ENCODE data around the gene GNAI1.

The GNAI1 gene

DNA sequence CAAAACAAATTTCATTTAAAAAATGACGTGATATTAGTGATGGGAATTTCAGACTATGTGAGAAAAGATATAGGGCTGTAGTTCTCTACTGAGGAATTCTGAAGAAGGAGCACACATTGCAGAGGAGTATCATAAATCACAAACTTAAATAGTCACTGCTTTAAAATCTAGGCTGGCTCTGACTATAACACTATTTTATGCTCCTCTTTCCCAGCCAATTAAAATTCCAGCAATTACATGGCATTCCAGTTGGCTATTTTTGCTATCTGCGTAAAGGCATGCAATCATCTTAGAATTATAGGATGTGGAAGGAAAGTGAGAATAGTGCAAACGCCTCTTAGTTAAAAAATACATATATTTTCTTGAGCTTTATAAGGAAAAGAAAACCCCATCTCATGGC, 123.1 kb downstream of the GNAI1 start:
- Histone ChIP-seq H3K36me3 (ENCODE audit: control insufficient read depth in 1 of 2, insufficient read depth in 2 of 2, low read length in 2 of 2) (no peaks in the 10 kb centered on the region), H3K4me3 (ENCODE audit: low read depth in 1 of 2, low read length in 2 of 2) (no peak overlapping the region), H3K4me1 (ENCODE audit: control insufficient read depth in 1 of 2, insufficient read depth in 2 of 2, low read length in 2 of 2) (no peaks in the 10 kb centered on the region), H3K27me3 (ENCODE audit: low read depth, low read length) (no peaks in the 10 kb centered on the region), H3K9me3 (ENCODE audit: control insufficient read depth in 1 of 2, low read length in 2 of 2) (no peaks in the 10 kb centered on the region), H3K27ac (ENCODE audit: low read length) (no peak overlapping the region)

DNA sequence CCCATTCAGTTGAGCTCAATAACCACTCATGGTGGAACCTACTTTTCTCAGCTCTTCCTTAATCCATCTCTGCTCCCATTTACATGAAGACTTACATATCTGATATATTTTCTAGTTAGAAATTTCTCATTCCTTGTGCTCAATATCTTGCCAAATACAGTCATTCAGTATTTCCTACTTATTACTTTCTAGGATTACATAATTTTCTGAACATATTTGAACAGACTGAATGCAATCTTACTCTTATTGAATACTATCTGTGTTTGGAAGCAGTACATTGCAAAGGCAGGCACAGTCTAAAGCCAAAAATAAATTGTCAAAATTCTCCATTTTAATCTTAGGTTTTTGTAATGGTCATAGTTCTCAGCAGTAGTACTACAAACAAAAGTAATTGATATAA, 126.0 kb downstream of the GNAI1 start:
- H3K36me3 ChIP-seq (ENCODE audit: control insufficient read depth in 1 of 2, insufficient read depth in 2 of 2, low read length in 2 of 2): no peaks in the 10 kb centered on the region
- H3K9me3 ChIP-seq (ENCODE audit: control insufficient read depth in 1 of 2, low read length in 2 of 2): no peaks in the 10 kb centered on the region
- no peaks in the 10 kb centered on the region for H3K4me1 ChIP-seq (ENCODE audit: control insufficient read depth in 1 of 2, insufficient read depth in 2 of 2, low read length in 2 of 2)
- no peak overlapping the region for H3K4me3 ChIP-seq (ENCODE audit: low read depth in 1 of 2, low read length in 2 of 2)
- H3K27ac ChIP-seq (ENCODE audit: low read length): no peak overlapping the region
- no peaks in the 10 kb centered on the region for H3K27me3 ChIP-seq (ENCODE audit: low read depth, low read length)

DNA sequence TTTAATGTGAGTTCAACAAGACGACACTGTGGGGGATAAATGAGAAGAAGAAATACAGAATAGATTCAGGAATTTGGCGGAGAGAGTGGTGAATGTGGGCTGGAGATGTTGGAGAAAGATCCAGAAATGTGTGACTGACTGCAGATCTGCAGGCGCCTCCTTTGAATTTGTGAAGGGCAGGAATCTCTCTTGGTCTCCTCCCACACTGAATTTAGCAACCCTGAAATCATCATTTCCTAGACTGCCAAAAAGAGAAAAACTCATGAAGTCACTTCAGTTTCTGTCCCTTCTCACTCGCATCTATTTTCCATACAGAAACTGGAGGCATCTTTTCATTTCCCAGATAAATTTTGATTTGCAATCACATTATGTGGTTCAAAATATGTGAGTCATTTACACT, 128.7 kb downstream of the GNAI1 start:
- H3K36me3 ChIP-seq (ENCODE audit: control insufficient read depth in 1 of 2, insufficient read depth in 2 of 2, low read length in 2 of 2): no peaks in the 10 kb centered on the region
- no peaks in the 10 kb centered on the region for H3K27me3 ChIP-seq (ENCODE audit: low read depth, low read length)
- H3K27ac ChIP-seq (ENCODE audit: low read length): no peak overlapping the region
- H3K4me1 ChIP-seq (ENCODE audit: control insufficient read depth in 1 of 2, insufficient read depth in 2 of 2, low read length in 2 of 2): no peaks in the 10 kb centered on the region
- no peaks in the 10 kb centered on the region for H3K9me3 ChIP-seq (ENCODE audit: control insufficient read depth in 1 of 2, low read length in 2 of 2)
- H3K4me3 ChIP-seq (ENCODE audit: low read depth in 1 of 2, low read length in 2 of 2): no peak overlapping the region

DNA sequence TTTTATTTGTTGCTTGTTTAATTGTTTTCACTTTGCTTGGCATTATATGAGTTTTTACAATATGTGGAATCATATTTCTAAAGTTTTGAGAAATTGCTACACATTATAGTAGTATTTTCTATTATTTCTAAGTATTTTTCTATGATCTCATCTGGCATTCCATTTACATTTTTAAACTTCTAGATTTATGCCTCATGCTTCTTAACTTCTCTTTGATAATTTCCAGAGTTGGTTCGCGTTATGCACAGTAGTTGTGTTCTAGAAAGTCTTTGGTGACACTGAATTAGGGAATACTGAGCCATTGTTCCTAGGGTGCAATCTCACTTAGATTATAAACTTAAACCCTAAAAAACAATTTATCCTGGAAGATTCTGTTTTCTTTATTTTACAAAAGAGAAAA, 129.2 kb downstream of the GNAI1 start:
- Histone ChIP-seq H3K9me3 (ENCODE audit: control insufficient read depth in 1 of 2, low read length in 2 of 2) (no peaks in the 10 kb centered on the region), H3K27me3 (ENCODE audit: low read depth, low read length) (no peaks in the 10 kb centered on the region)

DNA sequence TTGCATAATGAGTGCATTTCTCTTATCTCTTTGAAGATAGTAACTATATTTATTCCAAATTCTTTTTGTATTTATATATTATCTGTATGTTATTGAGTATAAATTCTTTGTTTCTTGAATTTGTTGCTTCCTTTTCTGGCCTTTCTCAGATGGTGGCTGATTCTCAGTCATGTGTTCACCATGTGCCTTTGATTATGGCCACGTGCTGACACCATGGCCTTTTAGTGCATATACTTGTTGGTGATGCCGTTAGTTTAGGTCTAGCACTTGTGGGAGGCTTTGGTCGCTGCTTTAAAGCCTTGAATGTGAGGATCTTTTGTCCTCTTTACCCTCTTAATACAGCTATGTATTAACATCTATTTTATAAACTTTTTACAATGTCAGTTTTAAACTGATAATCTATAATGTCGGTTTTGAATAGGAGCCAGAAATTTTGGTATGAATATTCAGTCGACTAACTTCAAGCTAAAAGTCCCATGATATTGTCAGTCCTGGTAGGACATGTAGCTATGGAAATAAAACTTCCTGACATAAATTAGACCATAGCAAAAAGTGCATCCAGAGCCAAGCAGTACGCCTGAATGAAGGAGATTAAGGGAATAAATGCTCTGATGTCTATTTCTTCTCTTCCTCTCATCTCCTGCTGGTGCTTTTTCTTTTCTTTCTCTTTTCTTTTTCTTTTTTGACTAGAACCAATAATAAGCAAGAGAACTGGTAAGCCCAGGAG, 130.3 kb downstream of the GNAI1 start:
- no peaks in the 10 kb centered on the region for H3K9me3 ChIP-seq (ENCODE audit: control insufficient read depth in 1 of 2, low read length in 2 of 2)
- no peaks in the 10 kb centered on the region for H3K27me3 ChIP-seq (ENCODE audit: low read depth, low read length)
- no peaks in the 10 kb centered on the region for H3K36me3 ChIP-seq (ENCODE audit: control insufficient read depth in 1 of 2, insufficient read depth in 2 of 2, low read length in 2 of 2)
- H3K27ac ChIP-seq (ENCODE audit: low read length): no peak overlapping the region
- no peak overlapping the region for H3K4me3 ChIP-seq (ENCODE audit: low read depth in 1 of 2, low read length in 2 of 2)
- no peaks in the 10 kb centered on the region for H3K4me1 ChIP-seq (ENCODE audit: control insufficient read depth in 1 of 2, insufficient read depth in 2 of 2, low read length in 2 of 2)

More for the DNA sequence above, 129.2 kb downstream of the GNAI1 start:
- Histone ChIP-seq H3K27ac (ENCODE audit: low read length) (no peak overlapping the region), H3K4me1 (ENCODE audit: control insufficient read depth in 1 of 2, insufficient read depth in 2 of 2, low read length in 2 of 2) (no peaks in the 10 kb centered on the region), H3K36me3 (ENCODE audit: control insufficient read depth in 1 of 2, insufficient read depth in 2 of 2, low read length in 2 of 2) (no peaks in the 10 kb centered on the region), H3K4me3 (ENCODE audit: low read depth in 1 of 2, low read length in 2 of 2) (no peak overlapping the region)

DNA sequence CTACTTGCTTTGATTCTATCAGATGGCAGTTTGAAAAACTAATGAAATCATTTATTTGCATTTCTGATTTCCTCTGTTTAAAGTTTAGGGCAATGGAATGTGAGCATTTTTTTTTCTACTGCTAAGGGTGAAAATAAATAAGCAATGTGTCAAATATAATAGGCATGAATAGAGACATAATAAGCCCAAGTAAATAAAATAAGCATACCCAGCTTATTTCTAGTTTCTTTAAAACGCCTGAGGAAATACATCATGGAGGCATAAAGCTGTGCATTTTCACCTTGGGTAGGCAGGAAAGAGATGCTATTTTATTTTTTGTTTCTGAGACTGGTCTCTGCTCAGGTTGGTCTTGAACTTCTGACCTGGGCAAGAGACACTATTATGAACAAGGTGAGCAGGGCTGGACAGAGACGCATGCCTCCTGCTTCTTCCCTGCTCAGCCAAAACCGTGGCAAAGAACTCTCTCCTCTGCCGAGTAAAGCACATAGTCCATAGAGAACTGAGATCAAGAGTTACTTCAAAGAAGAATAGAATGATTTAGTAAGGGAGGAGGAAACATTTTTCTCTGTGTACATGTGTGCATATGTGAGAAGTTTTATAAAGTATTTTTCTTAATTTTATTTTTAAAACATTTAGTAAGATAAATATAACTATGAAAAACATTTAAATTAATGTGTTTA, 138.1 kb downstream of the GNAI1 start:
- Histone ChIP-seq H3K27ac (ENCODE audit: low read length) (no peak overlapping the region), H3K36me3 (ENCODE audit: control insufficient read depth in 1 of 2, insufficient read depth in 2 of 2, low read length in 2 of 2) (no peaks in the 10 kb centered on the region), H3K27me3 (ENCODE audit: low read depth, low read length) (no peaks in the 10 kb centered on the region), H3K4me1 (ENCODE audit: control insufficient read depth in 1 of 2, insufficient read depth in 2 of 2, low read length in 2 of 2) (peaks cover 0 to under 1% of the 10 kb centered on the region in 2 donors), H3K9me3 (ENCODE audit: control insufficient read depth in 1 of 2, low read length in 2 of 2) (no peaks in the 10 kb centered on the region), H3K4me3 (ENCODE audit: low read depth in 1 of 2, low read length in 2 of 2) (no peak overlapping the region)

DNA sequence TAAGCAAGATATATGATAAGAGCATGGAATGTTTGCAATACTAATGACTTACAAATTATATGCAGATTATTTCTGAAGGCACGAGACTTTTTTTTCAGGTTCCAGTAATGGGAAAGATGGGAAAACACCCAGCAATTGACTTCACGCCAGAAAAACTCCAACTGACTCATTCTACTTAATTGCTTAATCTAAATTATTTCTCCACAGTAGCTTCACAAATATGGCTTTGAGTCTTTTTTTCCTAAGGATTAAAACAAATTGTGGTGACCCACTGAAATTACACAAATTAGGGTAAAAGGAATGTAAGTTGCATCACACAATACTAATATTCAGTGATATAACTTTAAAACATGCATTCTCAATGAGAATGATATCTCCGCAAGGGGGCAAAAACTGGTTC, 138.7 kb downstream of the GNAI1 start:
- H3K27me3 ChIP-seq (ENCODE audit: low read depth, low read length): no peaks in the 10 kb centered on the region
- H3K4me3 ChIP-seq (ENCODE audit: low read depth in 1 of 2, low read length in 2 of 2): no peak overlapping the region
- H3K27ac ChIP-seq (ENCODE audit: low read length): no peak overlapping the region
- no peaks in the 10 kb centered on the region for H3K9me3 ChIP-seq (ENCODE audit: control insufficient read depth in 1 of 2, low read length in 2 of 2)
- H3K36me3 ChIP-seq (ENCODE audit: control insufficient read depth in 1 of 2, insufficient read depth in 2 of 2, low read length in 2 of 2): no peaks in the 10 kb centered on the region
- H3K4me1 ChIP-seq (ENCODE audit: control insufficient read depth in 1 of 2, insufficient read depth in 2 of 2, low read length in 2 of 2): peaks cover 0 to 5% of the 10 kb centered on the region in 2 donors

DNA sequence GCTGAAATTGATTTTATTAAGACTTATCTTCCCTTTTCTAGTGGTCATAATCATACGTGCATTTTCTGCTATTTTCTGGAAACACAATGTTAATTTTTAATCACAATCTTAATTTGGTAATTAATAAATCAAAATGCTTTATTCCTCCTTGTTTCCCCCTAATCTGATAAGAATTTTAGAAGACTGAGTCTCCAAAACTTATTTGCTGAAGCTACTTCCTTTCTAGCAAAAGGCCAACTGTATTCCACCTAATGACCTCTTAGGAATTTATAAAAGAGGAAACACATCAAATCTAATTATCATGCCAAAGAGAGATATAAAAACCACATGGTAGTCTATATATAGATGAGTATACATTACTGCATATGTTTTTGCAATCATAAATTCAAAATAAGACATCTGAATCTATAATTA, 140.6 kb downstream of the GNAI1 start:
- Histone ChIP-seq H3K4me3 (ENCODE audit: low read depth in 1 of 2, low read length in 2 of 2) (no peak overlapping the region), H3K9me3 (ENCODE audit: control insufficient read depth in 1 of 2, low read length in 2 of 2) (no peaks in the 10 kb centered on the region), H3K36me3 (ENCODE audit: control insufficient read depth in 1 of 2, insufficient read depth in 2 of 2, low read length in 2 of 2) (no peaks in the 10 kb centered on the region), H3K27ac (ENCODE audit: low read length) (no peak overlapping the region), H3K27me3 (ENCODE audit: low read depth, low read length) (no peaks in the 10 kb centered on the region), H3K4me1 (ENCODE audit: control insufficient read depth in 1 of 2, insufficient read depth in 2 of 2, low read length in 2 of 2) (peaks cover 0 to 5% of the 10 kb centered on the region in 2 donors)
